Occipital lobe (tissue), 3 donors: ENCODE results near the gene FMC1. TPM values are rescaled to one million over a fixed set of nuclear protein-coding genes. Genes with fewer than 3 reads are reported as not detected.

Source experiments
- DNase-seq: peaks from one replicate; lab custom pipeline; 2025; lab: John Stamatoyannopoulos, UW
- small RNA-seq: library from RNA; depleted of rRNA; stranded (forward); fragments of <200 nt; gene quantifications from one replicate; pipeline ENCODE3, GENCODE V24; 2014
- total RNA-seq: library from RNA; depleted of rRNA; stranded (reverse); fragments of >200 nt; gene quantifications from one replicate; pipeline ENCODE4 v1.2.3, GENCODE V29; 2014

Gene FMC1
- total RNA-seq, 1 donor from 2014 or later, result 16.8 TPM

DNA sequence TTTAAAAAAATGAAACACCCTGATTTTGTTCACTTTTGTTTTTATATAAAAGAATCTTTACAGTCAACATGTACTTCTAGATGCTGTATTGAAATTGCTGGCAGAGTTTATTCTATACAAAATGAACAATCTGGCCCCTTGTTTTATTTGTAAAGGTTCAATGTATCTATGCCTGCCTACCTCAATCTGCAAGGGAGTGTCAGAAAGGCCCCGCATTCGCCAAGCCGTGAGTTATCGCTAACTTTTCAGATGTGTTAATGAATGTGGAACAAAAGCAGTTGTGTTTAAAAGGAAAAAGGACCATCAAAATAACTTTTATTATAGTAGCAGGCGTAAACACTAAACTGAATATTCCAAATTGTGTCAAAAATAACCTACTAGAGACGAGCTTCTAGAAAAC is 33.1 kb downstream of the FMC1 start:
- DNase-seq, result no peak

DNA sequence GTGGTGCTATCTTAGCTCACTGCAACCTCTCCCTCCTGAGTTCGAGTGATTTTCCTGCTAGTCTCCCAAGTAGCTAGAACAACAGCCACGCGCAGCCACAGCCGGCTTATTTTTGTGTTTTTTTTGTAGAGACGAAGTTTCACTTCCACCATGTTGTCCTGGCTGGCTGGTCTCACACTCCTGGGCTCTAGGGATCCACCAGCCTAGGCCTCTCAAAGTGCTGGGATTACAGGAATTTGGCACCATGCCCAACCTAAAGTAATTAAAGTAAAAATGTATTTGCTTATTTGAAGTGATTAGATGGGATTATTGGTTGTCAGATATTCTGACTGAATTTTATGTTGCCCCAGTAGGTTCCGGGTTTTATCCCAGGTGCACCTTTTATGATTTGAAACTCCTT is 41.3 kb downstream of the FMC1 start:
- no peak for DNase-seq

DNA sequence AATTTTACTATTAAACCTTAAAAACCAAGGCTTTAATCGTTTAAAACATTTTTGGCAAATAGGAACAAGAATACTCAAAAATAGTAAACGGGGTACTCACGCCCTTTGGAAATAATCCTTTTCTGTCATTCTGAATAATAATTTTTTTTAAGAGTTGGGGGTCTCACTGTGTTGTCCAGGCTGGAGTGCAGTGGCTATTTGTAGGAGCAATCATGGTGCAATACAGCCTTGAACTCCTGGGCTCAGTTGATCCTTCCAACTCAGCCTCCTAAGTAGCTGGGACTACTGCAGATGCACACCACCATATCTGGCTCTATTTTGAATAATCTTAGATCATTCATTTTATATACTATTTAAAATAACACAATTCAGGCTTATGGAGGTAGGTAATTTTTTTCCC is 43.5 kb downstream of the FMC1 start:
- DNase-seq, result no peak

DNA sequence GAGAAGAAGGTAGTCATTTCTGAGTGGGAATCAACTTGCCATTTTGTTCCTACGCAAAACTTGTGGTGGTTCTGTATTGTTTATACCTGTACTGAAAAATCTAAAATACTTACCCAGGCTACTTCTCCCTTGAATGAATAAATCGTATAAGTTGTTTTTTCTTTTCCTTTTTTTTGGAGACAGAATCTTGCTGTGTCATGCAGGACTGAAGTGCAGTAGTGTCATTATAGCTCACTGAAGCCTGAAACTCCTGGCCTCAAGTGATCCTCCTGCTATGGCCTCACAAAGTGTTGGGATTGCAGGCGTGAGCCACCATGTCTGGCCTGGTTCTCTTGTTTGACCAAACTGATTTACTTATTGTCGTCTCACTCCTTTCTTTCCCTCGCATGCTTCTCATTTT is 46.5 kb downstream of the FMC1 start:
- no peak for DNase-seq

DNA sequence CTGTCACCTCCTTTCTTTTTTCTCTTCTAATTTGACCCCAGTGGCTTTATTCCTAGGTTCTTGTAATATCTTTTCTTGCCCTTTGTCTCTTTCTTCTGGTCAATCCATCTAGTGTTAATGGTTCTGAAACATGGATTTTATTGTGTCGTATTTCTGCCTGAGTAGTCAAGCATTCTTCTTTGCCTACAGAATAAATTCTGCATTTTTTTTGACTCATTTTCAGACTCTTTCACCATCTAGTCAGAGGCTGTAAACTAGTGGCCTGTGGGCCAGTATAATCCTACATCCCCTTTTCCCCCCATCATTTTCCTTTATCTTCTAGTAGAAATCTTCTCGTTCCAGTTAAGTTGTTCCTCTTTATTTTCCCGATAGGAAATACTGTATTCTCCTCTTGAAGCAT is 48.0 kb downstream of the FMC1 start:
- DNase-seq, result no peak

DNA sequence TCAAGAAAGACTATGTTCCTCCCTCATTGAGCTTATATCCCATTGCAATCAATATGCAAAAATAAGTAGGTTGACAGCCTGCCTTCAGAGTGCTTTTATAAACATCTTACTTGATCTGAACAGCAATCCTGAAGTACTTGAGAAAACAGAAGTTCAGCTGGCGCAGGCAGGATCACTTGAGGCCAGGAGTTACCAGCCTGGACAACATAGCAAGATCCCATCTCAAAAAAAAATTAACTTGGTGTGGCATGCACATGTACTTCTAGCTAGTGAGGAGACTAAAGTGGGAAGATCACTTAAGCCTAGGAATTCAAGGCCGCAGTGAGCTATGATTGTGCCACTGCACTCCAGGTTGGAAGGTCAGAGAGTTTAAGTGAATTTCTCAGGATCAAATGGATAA is 48.6 kb downstream of the FMC1 start:
- no peak for DNase-seq

DNA sequence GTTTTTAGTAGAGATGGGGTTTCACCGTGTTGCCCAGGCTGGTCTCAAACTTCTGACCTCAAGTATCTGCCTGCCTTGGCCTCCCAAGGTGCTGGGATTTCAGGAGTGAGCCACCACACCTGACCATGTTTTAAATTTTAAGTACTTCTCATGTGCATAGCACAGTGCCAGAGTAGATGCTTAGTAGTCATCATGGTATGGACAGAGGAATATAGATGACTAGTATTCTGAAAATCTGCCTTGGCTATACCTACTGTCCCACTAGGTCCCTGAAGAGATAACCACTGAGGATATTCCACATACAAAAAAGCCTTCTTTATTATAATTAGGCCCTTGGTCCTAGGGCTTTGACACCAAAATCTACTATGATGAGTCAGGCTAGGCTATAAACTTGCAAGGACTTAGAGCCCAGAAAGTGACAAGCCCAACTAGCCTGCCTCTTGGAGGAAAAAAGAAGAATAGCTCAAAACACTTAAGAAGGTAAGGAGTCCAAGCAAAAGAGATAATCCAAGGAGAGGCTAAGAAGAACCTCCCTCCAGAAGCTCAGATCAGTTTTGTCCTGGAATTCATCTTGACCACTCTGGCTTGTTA is 52.6 kb downstream of the FMC1 start:
- DNase-seq, result no peak

DNA sequence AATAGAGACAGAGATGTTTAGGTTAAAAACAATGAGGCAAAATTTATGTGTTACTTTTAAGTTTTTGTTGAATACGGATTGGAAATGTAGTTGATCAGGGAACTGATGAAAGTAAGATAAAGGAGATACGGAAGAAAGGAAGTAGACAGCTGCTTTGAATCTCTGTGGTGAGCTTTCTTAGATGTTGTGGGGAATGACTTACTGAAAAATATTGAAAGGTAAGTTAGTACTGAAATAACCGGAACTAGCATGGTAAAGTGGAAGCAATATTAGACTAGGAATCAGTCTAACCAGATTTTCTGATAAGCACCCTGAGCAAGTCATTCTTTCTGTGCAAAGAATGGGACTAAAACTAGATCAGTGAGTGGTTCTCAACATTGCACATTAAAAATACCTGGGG is 53.4 kb downstream of the FMC1 start:
- no peak for DNase-seq

Small RNAs within 50 kb of the gene (small RNA-seq; reads per million reads assigned to genes)
- gene RNU6-206P, result not detected

Other genes with a start within 250 kb of the FMC1 start
- 5.9 TPM for gene ZC3HAV1, start 231.6 kb upstream of the FMC1 start, total RNA-seq
- 23.7 TPM for gene UBN2, start 110.1 kb upstream of the FMC1 start, total RNA-seq
- gene LUC7L2, start 18.6 kb downstream of the FMC1 start, total RNA-seq, result 51.3 TPM
- not detected for gene KLRG2, start 142.3 kb downstream of the FMC1 start, total RNA-seq
- 0.78 TPM for gene CLEC2L, start 182.3 kb downstream of the FMC1 start, total RNA-seq